HG02763 (cell line): ENCODE results near the gene TMEFF1.
"Not testable (repeated sequence)": the region's sequence is repeated elsewhere in the genome, so short reads cannot be mapped to it uniquely, and the experiment has no call there.

Experiments
- ATAC-seq: cut with Tn5 transposase; IDR thresholded peaks from one replicate; pipeline ENCODE4 v1.9.1; 2021; ENCODE audit warnings: mild to moderate bottlenecking, moderate library complexity; ENCODE audit not compliant: unreplicated experiment

Gene TMEFF1

GRCh38 chr9:100486479-100487176 is 13.7 kb downstream of the TMEFF1 start:
- no peak for ATAC-seq

- ATAC-seq, result no peak
These were observed 15.2 kb downstream of the TMEFF1 start for GRCh38 chr9:100488177-100488576.

- no peak for ATAC-seq
These were observed 16.9 kb downstream of the TMEFF1 start for GRCh38 chr9:100489836-100490235.

DNA sequence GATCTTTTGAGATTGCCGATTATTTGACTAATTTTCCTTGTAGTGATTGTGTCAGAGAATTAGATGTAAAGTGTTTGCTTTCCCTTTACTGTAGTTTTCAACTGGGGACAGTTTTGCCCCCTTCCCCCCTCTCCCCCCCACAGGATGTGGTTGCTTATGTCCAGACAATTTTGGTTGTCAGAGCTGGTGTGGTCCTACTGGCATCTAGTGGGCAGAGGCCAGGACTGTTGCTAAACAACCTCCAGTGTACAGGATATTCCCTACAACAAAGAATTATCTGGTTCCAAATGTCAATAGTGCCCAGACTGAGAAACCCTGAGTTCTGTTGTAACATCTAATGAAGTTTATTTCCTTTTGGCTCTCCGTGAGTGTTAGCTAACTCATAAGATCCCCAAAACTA is 20.0 kb downstream of the TMEFF1 start:
- ATAC-seq, result no peak

DNA sequence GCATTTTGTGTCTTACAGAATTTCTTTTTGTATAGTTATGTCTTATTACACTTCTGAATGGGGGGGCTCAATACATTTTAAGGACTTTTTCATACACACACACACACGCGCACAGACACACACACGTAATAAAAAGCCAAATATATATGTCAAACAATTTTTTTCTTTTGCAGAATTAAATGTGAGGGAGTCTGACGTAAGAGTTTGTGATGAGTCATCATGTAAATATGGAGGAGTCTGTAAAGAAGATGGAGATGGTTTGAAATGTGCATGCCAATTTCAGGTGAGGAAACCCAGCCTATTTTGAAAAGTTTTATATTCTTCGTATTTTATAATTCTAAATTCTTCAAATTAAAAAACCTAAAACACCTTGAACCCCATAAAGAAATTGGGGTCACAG is 25.6 kb downstream of the TMEFF1 start:
- no peak for ATAC-seq

- ATAC-seq, result no peak
These were observed 26.5 kb downstream of the TMEFF1 start for GRCh38 chr9:100499460-100499859.

DNA sequence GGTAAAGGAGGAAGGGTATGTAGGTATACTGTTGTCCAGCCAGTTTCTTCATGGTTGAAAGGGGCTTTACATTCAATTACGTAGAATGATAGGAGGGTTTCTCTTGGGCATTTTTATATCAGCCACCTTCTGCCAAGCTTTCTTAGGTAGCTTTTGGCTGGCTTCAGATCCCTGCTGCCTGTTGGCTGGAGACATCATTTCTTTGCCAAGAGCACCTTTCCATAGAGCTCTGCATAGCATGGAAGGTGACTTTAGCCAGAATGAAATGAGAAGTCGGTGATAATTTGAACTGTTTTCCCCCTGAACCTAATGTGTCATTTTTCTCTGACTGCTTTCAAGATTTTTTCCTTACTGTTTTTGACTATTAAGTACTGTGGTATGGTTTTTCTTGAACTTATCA is 26.9 kb downstream of the TMEFF1 start:
- no peak for ATAC-seq

DNA sequence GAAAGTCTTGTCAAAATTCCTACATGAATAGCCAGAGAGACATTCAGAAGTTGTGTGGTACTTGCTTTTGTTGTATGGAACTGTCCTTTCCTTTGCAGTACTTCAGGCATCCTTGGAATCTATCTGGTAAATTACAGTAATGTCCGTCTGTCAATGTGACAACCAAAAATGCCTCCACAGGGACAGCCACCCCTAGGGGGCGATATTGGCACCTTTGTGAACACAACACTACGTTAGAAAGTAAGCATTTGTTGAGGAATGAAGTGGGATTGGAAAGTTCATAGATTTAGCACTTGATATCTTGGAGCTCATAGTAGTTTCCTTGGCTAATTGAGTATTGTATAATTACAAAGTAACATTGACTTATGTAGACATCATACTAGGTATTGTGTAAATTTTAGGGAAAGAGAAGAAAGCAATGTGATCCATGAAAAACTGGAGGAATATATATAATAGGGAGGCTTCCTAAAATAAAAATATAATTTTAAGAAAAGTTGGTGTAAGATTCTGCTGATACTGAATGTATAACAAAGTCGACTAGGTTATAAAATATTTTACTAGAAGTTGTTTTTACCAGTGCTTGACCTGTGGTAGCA is 32.7 kb downstream of the TMEFF1 start:
- ATAC-seq, result no peak

DNA sequence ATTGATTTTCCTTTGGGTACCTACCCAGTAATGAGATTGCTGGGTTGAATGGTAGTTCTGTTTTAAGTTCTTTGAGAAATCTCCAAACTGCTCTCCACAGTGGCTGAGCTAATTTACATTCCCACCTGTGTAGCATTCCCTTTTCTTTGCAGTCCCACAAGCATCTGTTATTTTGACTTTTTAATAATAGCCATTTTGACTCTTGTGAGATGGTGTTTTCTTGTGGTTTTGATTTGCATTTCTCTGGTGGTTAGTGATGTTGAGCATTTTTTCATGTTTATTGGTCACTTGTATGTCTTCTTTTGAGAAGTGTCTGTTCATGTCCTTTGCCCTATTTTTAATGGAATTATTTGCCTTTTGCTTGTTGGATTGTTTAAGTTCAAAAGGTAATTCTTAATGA is 34.4 kb downstream of the TMEFF1 start:
- peak; percentile 71 for ATAC-seq

- ATAC-seq, result no peak
These were observed 38.3 kb downstream of the TMEFF1 start for GRCh38 chr9:100511205-100511604.

DNA sequence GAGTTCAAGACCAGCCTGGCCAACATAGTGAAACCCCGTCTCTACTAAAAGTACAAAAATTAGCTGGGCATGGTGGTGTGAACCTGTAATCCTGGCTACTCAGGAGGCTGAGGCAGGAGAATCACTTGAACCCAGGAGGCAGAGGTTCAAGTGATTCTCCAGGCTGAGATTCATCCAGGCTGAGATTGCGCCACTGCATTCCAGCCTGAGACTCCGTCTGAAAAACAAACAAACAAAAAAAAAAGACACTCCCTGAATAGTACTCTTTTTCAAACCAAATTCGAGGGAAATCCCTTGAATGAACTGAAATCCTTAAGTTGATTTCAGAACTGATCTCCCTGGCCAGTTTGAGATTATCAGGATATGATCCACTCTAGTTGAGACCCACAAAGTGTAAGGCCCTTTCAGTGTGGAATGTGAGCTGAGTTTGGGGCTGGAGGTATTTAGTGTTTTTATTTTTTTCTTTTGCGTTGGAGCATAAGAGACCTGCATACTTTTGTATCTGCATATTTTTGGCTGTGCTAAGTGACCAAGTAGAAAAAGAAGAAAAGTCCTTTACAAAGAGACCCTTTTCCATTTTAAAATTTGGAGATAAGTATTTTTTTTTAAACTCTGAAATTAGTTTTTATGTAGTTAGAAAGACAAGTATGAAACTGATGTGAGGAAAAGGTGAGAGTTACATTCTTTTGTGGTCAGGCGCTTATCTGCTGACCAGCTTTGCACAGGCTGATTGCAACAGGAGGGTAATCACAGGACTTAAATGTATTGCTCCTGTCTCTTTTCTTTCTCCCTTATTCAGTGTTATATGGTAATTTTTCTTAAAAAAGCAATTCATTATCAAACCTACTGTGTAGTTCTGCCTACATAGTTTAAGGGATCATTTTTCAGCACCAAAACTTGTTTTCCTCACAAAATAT is 42.9 kb downstream of the TMEFF1 start:
- no peak for ATAC-seq

DNA sequence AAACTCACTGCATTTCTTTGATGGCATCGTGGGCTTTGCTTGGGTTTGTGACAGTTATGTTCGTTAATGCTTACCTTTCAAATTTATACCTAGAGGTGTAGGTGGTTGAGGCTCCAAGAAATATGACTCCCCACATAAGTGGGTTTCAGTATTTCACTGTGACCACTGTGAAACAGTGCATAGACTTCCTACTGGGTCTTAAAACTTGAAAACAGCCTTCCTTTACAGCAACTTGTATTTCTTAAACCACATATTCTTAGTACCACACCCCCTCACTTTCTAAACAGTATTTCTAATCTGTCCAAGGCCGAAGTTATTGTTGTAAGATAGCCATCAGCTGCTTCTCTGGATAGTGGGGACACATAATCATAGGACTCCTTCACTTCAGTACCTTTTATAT is 48.3 kb downstream of the TMEFF1 start:
- no peak for ATAC-seq

- ATAC-seq, result no peak
These were observed 52.6 kb downstream of the TMEFF1 start for GRCh38 chr9:100525563-100525962.

GRCh38 chr9:100527180-100527794 is 54.3 kb downstream of the TMEFF1 start:
- ATAC-seq, result not testable (repeated sequence)

- ATAC-seq, result no peak
These were observed 61.5 kb downstream of the TMEFF1 start for GRCh38 chr9:100534401-100534800.

DNA sequence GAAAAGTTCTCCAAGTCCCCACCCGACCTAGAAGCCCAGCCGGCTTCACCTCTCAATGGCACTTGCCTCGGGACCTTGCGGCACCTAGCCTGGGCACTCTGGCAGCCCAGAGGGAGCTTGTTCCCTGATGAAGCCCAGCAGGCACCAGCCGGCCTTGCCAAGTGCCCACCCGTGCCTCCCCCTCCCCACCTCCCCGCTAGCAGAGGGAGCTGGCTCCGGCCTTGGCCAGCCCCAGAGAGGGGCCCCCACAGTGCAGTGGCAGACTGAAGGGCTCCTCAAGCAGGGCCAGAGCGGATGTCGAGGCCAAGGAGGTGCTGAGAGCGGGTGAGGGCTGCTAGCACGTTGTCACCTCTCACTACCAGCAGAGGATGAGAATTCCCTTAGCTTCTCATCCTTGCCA is 67.4 kb downstream of the TMEFF1 start:
- ATAC-seq, result no peak

DNA sequence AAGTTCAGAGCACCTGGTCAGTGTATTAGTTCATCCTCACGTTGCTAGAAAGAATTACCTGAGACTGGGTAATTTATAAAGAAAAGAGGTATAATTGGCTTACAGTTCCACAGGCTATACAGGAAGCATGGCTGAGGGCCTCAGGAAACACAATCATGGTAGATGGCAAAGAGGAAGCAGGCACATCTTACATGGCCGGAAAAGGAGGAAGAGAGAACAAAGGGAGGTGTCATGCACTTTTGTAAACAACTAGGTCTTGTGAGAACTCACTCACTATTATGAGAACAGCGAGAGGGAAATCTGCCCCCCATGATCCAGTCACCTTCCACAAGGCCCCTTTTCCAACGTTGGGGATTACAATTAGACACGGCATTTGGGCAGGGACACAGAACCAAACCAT is 76.1 kb downstream of the TMEFF1 start:
- no peak for ATAC-seq

DNA sequence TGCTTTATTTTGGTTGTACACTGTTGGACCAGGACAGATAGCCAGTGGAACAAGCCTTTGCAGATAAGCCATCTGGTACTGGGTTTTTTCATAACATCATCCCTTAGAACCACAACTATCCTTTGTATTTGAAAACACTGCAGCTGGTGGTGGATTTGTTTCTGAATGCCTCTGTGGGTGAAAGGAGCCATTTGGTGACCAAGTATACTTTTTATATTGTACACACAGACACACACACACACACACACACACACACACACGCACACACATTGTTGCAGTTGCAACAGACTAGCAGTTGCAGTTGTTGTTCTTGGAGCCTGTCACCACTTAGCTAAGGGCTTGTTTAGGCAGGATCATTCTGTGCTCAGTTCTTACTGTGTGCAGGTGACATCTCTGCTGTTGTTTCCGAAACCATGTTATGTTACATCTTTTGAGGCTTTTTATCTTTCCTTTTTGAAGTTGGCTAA is 82.0 kb downstream of the TMEFF1 start:
- no peak for ATAC-seq

DNA sequence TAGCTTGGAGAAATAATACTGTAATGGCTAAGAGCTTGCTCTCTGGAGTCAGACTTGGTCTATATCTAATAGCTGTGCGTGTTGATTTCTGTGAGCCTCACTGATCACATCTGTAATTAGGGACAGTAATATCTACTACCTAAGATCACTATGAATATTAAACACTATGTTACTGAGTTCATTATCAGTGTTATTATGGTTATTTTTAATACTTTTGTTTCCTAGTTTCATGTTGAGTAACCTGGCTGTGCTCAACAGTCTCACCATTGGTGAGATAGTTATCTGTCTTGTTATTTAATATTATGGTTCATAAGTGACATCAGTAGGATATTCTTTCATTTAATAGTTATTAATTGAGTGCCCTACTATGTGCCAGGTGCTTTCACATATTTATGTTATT is 82.5 kb downstream of the TMEFF1 start:
- no peak for ATAC-seq

DNA sequence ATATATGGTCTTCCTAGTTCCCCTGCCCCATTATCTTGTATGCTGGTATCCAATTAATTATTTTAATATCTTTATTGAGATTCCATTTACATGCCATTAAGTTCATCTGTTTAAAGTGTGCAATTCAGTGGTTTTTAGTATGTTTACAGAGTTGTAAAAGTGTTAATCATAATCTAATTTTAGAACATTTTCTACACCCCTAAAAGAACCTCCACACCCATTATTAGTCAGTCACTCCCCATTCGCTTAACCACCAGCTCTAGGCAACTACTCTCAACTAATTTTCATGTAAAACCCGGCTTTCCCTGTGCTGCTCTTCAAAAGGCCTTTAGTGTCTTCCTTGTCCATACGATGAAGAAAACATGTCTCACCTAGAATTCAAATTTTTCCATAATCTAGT is 84.1 kb downstream of the TMEFF1 start:
- ATAC-seq, result no peak

- ATAC-seq, result no peak
These were observed 88.3 kb downstream of the TMEFF1 start for GRCh38 chr9:100561256-100561655.
